ENCODE results near the gene SLC35C1. TPM values are rescaled to one million over a fixed set of nuclear protein-coding genes. Genes with fewer than 3 reads are reported as not detected.
A peak's percentile ranks its signal among the peaks of the same experiment; 100 is the strongest.

Gene SLC35C1
- total RNA-seq, 1 donor from 2014 or later: 16.7 TPM

- Histone ChIP-seq H3K9me3 (no peaks in the 10 kb centered on the region), H3K27ac (no peak overlapping the region), H3K27me3 (no peaks in the 10 kb centered on the region), H3K4me1 (no peaks in the 10 kb centered on the region), H3K36me3 (no peaks in the 10 kb centered on the region), H3K4me3 (no peak overlapping the region)
- intact Hi-C loops (cut with DNase I): no loop called here
- TF ChIP-seq POLR2A (IDR thresholded peaks at IDR 0.05): no peak
- TF ChIP-seq POLR2AphosphoS5 (IDR thresholded peaks at IDR 0.05; ENCODE audit: insufficient read depth in 1 of 2, low read depth in 1 of 2): no peak
- TF ChIP-seq CTCF (IDR thresholded peaks at IDR 0.05): no peak
- peak; percentile 61 to 84 for DNase-seq (ENCODE audit: extremely low spot score in 2 of 2)
Measured at GRCh38 chr11:45795379-45795778, 9.6 kb upstream of the SLC35C1 start.

- Histone ChIP-seq H3K9me3 (no peaks in the 10 kb centered on the region), H3K27me3 (no peaks in the 10 kb centered on the region), H3K27ac (no peak overlapping the region), H3K4me1 (no peaks in the 10 kb centered on the region), H3K4me3 (no peak overlapping the region), H3K36me3 (no peaks in the 10 kb centered on the region)
- TF ChIP-seq POLR2A (IDR thresholded peaks at IDR 0.05) (no peak), POLR2AphosphoS5 (IDR thresholded peaks at IDR 0.05; ENCODE audit: insufficient read depth in 1 of 2, low read depth in 1 of 2) (no peak), CTCF (IDR thresholded peaks at IDR 0.05) (no peak)
- DNase-seq (ENCODE audit: extremely low spot score in 2 of 2): peak; percentile 54 to 61
- intact Hi-C loops (cut with DNase I): no loop called here
Measured at GRCh38 chr11:45796461-45796861, 8.5 kb upstream of the SLC35C1 start.

GRCh38 chr11:45798793-45799441 is 6.0 kb upstream of the SLC35C1 start:
- H3K4me1 ChIP-seq: peaks cover 6% of the 10 kb centered on the region
- H3K27me3 ChIP-seq: no peaks in the 10 kb centered on the region
- no peak overlapping the region for H3K27ac ChIP-seq
- TF ChIP-seq POLR2AphosphoS5 (IDR thresholded peaks at IDR 0.05; ENCODE audit: insufficient read depth in 1 of 2, low read depth in 1 of 2) (no peak), CTCF (IDR thresholded peaks at IDR 0.05) (no peak), POLR2A (IDR thresholded peaks at IDR 0.05) (no peak)
- no peak overlapping the region for H3K4me3 ChIP-seq
- peak; percentile 52 to 72 for DNase-seq (ENCODE audit: extremely low spot score in 2 of 2)
- H3K36me3 ChIP-seq: no peaks in the 10 kb centered on the region
- no peaks in the 10 kb centered on the region for H3K9me3 ChIP-seq
- intact Hi-C loops (cut with DNase I): no loop called here

GRCh38 chr11:45799562-45799961 is 5.4 kb upstream of the SLC35C1 start:
- TF ChIP-seq CTCF (IDR thresholded peaks at IDR 0.05): no peak
- no peak for TF ChIP-seq POLR2A (IDR thresholded peaks at IDR 0.05)
- no peak for TF ChIP-seq POLR2AphosphoS5 (IDR thresholded peaks at IDR 0.05; ENCODE audit: insufficient read depth in 1 of 2, low read depth in 1 of 2)
- Histone ChIP-seq H3K36me3 (no peaks in the 10 kb centered on the region), H3K4me1 (peaks cover 7% of the 10 kb centered on the region), H3K4me3 (no peak overlapping the region), H3K27ac (no peak overlapping the region), H3K9me3 (no peaks in the 10 kb centered on the region), H3K27me3 (no peaks in the 10 kb centered on the region)
- intact Hi-C loops (cut with DNase I): no loop called here
- no peak for DNase-seq (ENCODE audit: extremely low spot score in 2 of 2)

- intact Hi-C loops (cut with DNase I): no loop called here
- no peak for DNase-seq (ENCODE audit: extremely low spot score in 2 of 2)
- no peaks in the 10 kb centered on the region for H3K27me3 ChIP-seq
- TF ChIP-seq POLR2AphosphoS5 (IDR thresholded peaks at IDR 0.05; ENCODE audit: insufficient read depth in 1 of 2, low read depth in 1 of 2): no peak
- TF ChIP-seq CTCF (IDR thresholded peaks at IDR 0.05): no peak
- no peak for TF ChIP-seq POLR2A (IDR thresholded peaks at IDR 0.05)
- no peaks in the 10 kb centered on the region for H3K9me3 ChIP-seq
- peaks cover 7% of the 10 kb centered on the region for H3K4me1 ChIP-seq
- H3K27ac ChIP-seq: no peak overlapping the region
- no peaks in the 10 kb centered on the region for H3K36me3 ChIP-seq
- H3K4me3 ChIP-seq: no peak overlapping the region
Measured at GRCh38 chr11:45800261-45800660, 4.7 kb upstream of the SLC35C1 start.
